BLaER1 (cell line): Measurements from ENCODE around the gene SSTR5.
"Not testable (repeated sequence)": the region's sequence is repeated elsewhere in the genome, so short reads cannot be mapped to it uniquely, and the experiment has no call there.

Experiments used
- H3K27ac ChIP-seq: shearing (Covaris generic); formaldehyde crosslinking; 2 replicates; pipeline ENCODE4 v1.8.1; 2022
- H3K27me3 ChIP-seq: shearing (Covaris generic); formaldehyde crosslinking; 2 replicates; pipeline ENCODE4 v1.8.1; 2022
- H3K36me3 ChIP-seq: shearing (Covaris generic); formaldehyde crosslinking; 2 replicates; pipeline ENCODE4 v1.8.1; 2022
- H3K4me1 ChIP-seq: shearing (Covaris generic); formaldehyde crosslinking; 2 replicates; pipeline ENCODE4 v1.8.1; 2022
- H3K4me2 ChIP-seq: shearing (Covaris generic); formaldehyde crosslinking; 2 replicates; pipeline ENCODE4 v1.8.1; 2022
- H3K4me3 ChIP-seq: shearing (Covaris generic); formaldehyde crosslinking; 2 replicates; pipeline ENCODE4 v1.8.1; 2022
- H3K9ac ChIP-seq: shearing (Covaris generic); formaldehyde crosslinking; 2 replicates; pipeline ENCODE4 v1.8.1; 2022
- H3K9me3 ChIP-seq: shearing (Covaris generic); formaldehyde crosslinking; 2 replicates; pipeline ENCODE4 v1.8.1; 2022
- H4K20me1 ChIP-seq: shearing (Covaris generic); formaldehyde crosslinking; 2 replicates; pipeline ENCODE4 v1.8.1; 2022
- Cebpa-rat ChIP-seq: shearing (Covaris generic); IDR thresholded peaks from 2 replicates; pipeline ENCODE4 v1.8.1; 2022

The SSTR5 gene

GRCh38 chr16:1072526-1073261 is at the start of gene SSTR5:
TSS of gene SSTR5 (plus strand) at chr16:1072747. CDS start at chr16:1078869, 6,122 bp downstream.
- no peaks in the 10 kb centered on the region for H3K9me3 ChIP-seq
- no peaks in the 10 kb centered on the region for H3K36me3 ChIP-seq
- no peak for TF ChIP-seq Cebpa-rat
- H3K4me1 ChIP-seq, result peaks cover 40% of the 10 kb centered on the region
- peaks cover 93% of the 10 kb centered on the region for H3K27me3 ChIP-seq
- H3K9ac ChIP-seq, result no peak within 1 kb of the TSS
- peaks cover 35% of the 10 kb centered on the region for H4K20me1 ChIP-seq
- H3K27ac ChIP-seq, result no peak within 1 kb of the TSS
- no peak within 1 kb of the TSS for H3K4me2 ChIP-seq
- no peak within 1 kb of the TSS for H3K4me3 ChIP-seq

- H3K4me3 ChIP-seq, result no peak overlapping the region
- H3K4me2 ChIP-seq, result no peak overlapping the region
- H3K27ac ChIP-seq, result no peak overlapping the region
- H3K9ac ChIP-seq, result no peak overlapping the region
- peaks cover 54% of the 10 kb centered on the region for H4K20me1 ChIP-seq
- peaks cover 98% of the 10 kb centered on the region for H3K27me3 ChIP-seq
- TF ChIP-seq Cebpa-rat, result no peak
- H3K4me1 ChIP-seq, result peaks cover 9% of the 10 kb centered on the region
- no peaks in the 10 kb centered on the region for H3K9me3 ChIP-seq
- H3K36me3 ChIP-seq, result no peaks in the 10 kb centered on the region
These were observed 48.4 kb upstream of the SSTR5 start for GRCh38 chr16:1024138-1024537.

- peaks cover 21% of the 10 kb centered on the region for H3K4me1 ChIP-seq
- H3K9me3 ChIP-seq, H3K36me3 ChIP-seq, H3K27ac ChIP-seq, H3K4me3 ChIP-seq, H3K9ac ChIP-seq, H3K4me2 ChIP-seq: not testable (repeated sequence)
- H4K20me1 ChIP-seq, result peaks cover 66% of the 10 kb centered on the region
- peaks cover 98% of the 10 kb centered on the region for H3K27me3 ChIP-seq
These were observed 47.3 kb upstream of the SSTR5 start for GRCh38 chr16:1025183-1025809.

- no peak for TF ChIP-seq Cebpa-rat
- Histone ChIP-seq H4K20me1 (peaks cover 75% of the 10 kb centered on the region), H3K4me1 (peaks cover 30% of the 10 kb centered on the region), H3K9me3 (no peaks in the 10 kb centered on the region), H3K27me3 (peaks cover 99% of the 10 kb centered on the region), H3K4me2 (no peak overlapping the region), H3K4me3 (no peak overlapping the region), H3K27ac (no peak overlapping the region), H3K9ac (no peak overlapping the region), H3K36me3 (no peaks in the 10 kb centered on the region)
These were observed 46.3 kb upstream of the SSTR5 start for GRCh38 chr16:1026057-1026783.

GRCh38 chr16:1026784-1027500 is 45.6 kb upstream of the SSTR5 start:
- TF ChIP-seq Cebpa-rat, result no peak
- H3K27ac ChIP-seq, result no peak overlapping the region
- H3K4me1 ChIP-seq, result peaks cover 32% of the 10 kb centered on the region
- no peaks in the 10 kb centered on the region for H3K9me3 ChIP-seq
- H4K20me1 ChIP-seq, result peaks cover 76% of the 10 kb centered on the region
- no peak overlapping the region for H3K4me2 ChIP-seq
- H3K27me3 ChIP-seq, result peaks cover 99% of the 10 kb centered on the region
- no peak overlapping the region for H3K9ac ChIP-seq
- no peaks in the 10 kb centered on the region for H3K36me3 ChIP-seq
- H3K4me3 ChIP-seq, result no peak overlapping the region

GRCh38 chr16:1027501-1027815 is 45.1 kb upstream of the SSTR5 start:
- Histone ChIP-seq H3K4me3 (no peak overlapping the region), H3K4me2 (no peak overlapping the region), H3K9me3 (no peaks in the 10 kb centered on the region), H3K9ac (no peak overlapping the region), H3K27me3 (peaks cover 99% of the 10 kb centered on the region), H3K4me1 (peaks cover 32% of the 10 kb centered on the region), H3K27ac (no peak overlapping the region), H4K20me1 (peaks cover 70% of the 10 kb centered on the region), H3K36me3 (no peaks in the 10 kb centered on the region)
- TF ChIP-seq Cebpa-rat, result no peak

GRCh38 chr16:1028056-1028455 is 44.5 kb upstream of the SSTR5 start:
- Histone ChIP-seq H3K27ac (no peak overlapping the region), H3K4me3 (no peak overlapping the region), H3K27me3 (peaks cover 94% of the 10 kb centered on the region), H3K9ac (no peak overlapping the region), H3K9me3 (peaks cover 4% of the 10 kb centered on the region; the same call in 1 of the 2 replicates), H3K4me2 (no peak overlapping the region), H4K20me1 (peaks cover 68% of the 10 kb centered on the region), H3K36me3 (no peaks in the 10 kb centered on the region), H3K4me1 (peaks cover 32% of the 10 kb centered on the region)
- no peak for TF ChIP-seq Cebpa-rat

GRCh38 chr16:1028524-1029258 is 43.9 kb upstream of the SSTR5 start:
- TF ChIP-seq Cebpa-rat, result no peak
- Histone ChIP-seq H3K27me3 (peaks cover 88% of the 10 kb centered on the region), H3K4me2 (peak overlapping the region; percentile 69), H4K20me1 (peaks cover 68% of the 10 kb centered on the region), H3K27ac (no peak overlapping the region), H3K9me3 (peaks cover 10% of the 10 kb centered on the region), H3K36me3 (no peaks in the 10 kb centered on the region), H3K9ac (no peak overlapping the region), H3K4me1 (peaks cover 32% of the 10 kb centered on the region), H3K4me3 (0 out of 2 replicates have a peak overlapping the region, but pooled peaks have one; percentile 3)

- H3K4me2 ChIP-seq, result peak overlapping the region; percentile 69
- H4K20me1 ChIP-seq, result peaks cover 66% of the 10 kb centered on the region
- peaks cover 83% of the 10 kb centered on the region for H3K27me3 ChIP-seq
- no peak for TF ChIP-seq Cebpa-rat
- no peak overlapping the region for H3K9ac ChIP-seq
- H3K4me3 ChIP-seq, result 0 out of 2 replicates have a peak overlapping the region, but pooled peaks have one; percentile 3
- peaks cover 14% of the 10 kb centered on the region for H3K9me3 ChIP-seq
- H3K4me1 ChIP-seq, result peaks cover 32% of the 10 kb centered on the region
- H3K27ac ChIP-seq, result no peak overlapping the region
- no peaks in the 10 kb centered on the region for H3K36me3 ChIP-seq
These were observed 43.3 kb upstream of the SSTR5 start for GRCh38 chr16:1029259-1029545.
